DMS79 (cell line): ENCODE results near the gene RPL22.

Experiments
- DNase-seq: peaks from one replicate; lab custom pipeline; 2025; lab: John Stamatoyannopoulos, UW

RPL22 gene

GRCh38 chr1:6200188-6200809 lies 904 bp upstream of the RPL22 start:
- DNase-seq = no peak

- DNase-seq = no peak
Observed at GRCh38 chr1:6198646-6199297, 623 bp downstream of the RPL22 start.

- no peak for DNase-seq
Observed at GRCh38 chr1:6197746-6198427, 1.5 kb downstream of the RPL22 start.

GRCh38 chr1:6191968-6192367 lies 7.4 kb downstream of the RPL22 start:
- no peak for DNase-seq

- no peak for DNase-seq
Observed at GRCh38 chr1:6188466-6188865, 10.9 kb downstream of the RPL22 start.

GRCh38 chr1:6185635-6186382 lies 13.6 kb downstream of the RPL22 start:
- DNase-seq = no peak

GRCh38 chr1:6185151-6185550 lies 14.2 kb downstream of the RPL22 start:
- DNase-seq = no peak

- DNase-seq = no peak
Observed at GRCh38 chr1:6184083-6184783, 15.2 kb downstream of the RPL22 start.

- peak; percentile 12 for DNase-seq
Observed at GRCh38 chr1:6183520-6183989, 15.8 kb downstream of the RPL22 start.

- DNase-seq = no peak
Observed at GRCh38 chr1:6181347-6181770, 18.0 kb downstream of the RPL22 start.

- DNase-seq = no peak
Observed at GRCh38 chr1:6180707-6181311, 18.6 kb downstream of the RPL22 start.

GRCh38 chr1:6180268-6180706 lies 19.1 kb downstream of the RPL22 start, which contains the start of gene CHD5:
CHD5 (minus strand) TSS chr1:6180321; CDS start chr1:6180023, 298 bp downstream.
- peak; percentile 15 for DNase-seq

- DNase-seq = no peak
Observed at GRCh38 chr1:6179564-6180175, 19.7 kb downstream of the RPL22 start.

GRCh38 chr1:6178751-6179563 lies 20.4 kb downstream of the RPL22 start:
- peak; percentile 30 for DNase-seq

- DNase-seq = no peak
Observed at GRCh38 chr1:6177681-6178380, 21.6 kb downstream of the RPL22 start.

- no peak for DNase-seq
Observed at GRCh38 chr1:6176779-6177178, 22.6 kb downstream of the RPL22 start.

GRCh38 chr1:6175411-6175828 lies 24.0 kb downstream of the RPL22 start:
- DNase-seq = no peak

- no peak for DNase-seq
Observed at GRCh38 chr1:6174621-6175410, 24.6 kb downstream of the RPL22 start.
